Parathyroid adenoma (tissue), 2 donors: Measurements from ENCODE around the gene POLR1H.

Experiments used
- H2AFZ ChIP-seq: fragments of 300-600 bp; sonication (generic); one replicate; pipeline ENCODE4 v1.7.0; 2017; ENCODE audit warnings: antibody characterized with exemption, mild to moderate bottlenecking
- H3K27ac ChIP-seq: fragments of 300-600 bp; sonication (generic); one replicate; pipeline ENCODE4 v1.7.0; 2017
- H3K27me3 ChIP-seq: fragments of 300-600 bp; sonication (generic); one replicate; pipeline ENCODE4 v1.7.0; 2017; ENCODE audit warnings: low read length; ENCODE audit not compliant: control insufficient read depth, insufficient read depth
- H3K36me3 ChIP-seq: fragments of 300-600 bp; sonication (generic); one replicate; pipeline ENCODE4 v1.7.0; 2017; ENCODE audit warnings: low read length; ENCODE audit not compliant: control insufficient read depth, insufficient read depth
- H3K4me1 ChIP-seq: fragments of 300-600 bp; sonication (generic); one replicate; pipeline ENCODE4 v1.7.0; 2017; ENCODE audit warnings: control low read depth
- H3K4me2 ChIP-seq: fragments of 300-600 bp; sonication (generic); one replicate; pipeline ENCODE4 v1.7.0; 2017; ENCODE audit warnings: low read length
- H3K4me3 ChIP-seq: fragments of 300-600 bp; sonication (generic); one replicate; pipeline ENCODE4 v1.7.0; 2017; ENCODE audit warnings: low read depth, low read length
- H3K79me2 ChIP-seq: fragments of 300-600 bp; sonication (generic); one replicate; pipeline ENCODE4 v1.7.0; 2017; ENCODE audit warnings: control low read depth
- H3K9ac ChIP-seq: fragments of 300-600 bp; sonication (generic); one replicate; pipeline ENCODE4 v1.7.0; 2017; ENCODE audit warnings: mild to moderate bottlenecking
- H3K9me3 ChIP-seq: fragments of 300-600 bp; sonication (generic); one replicate; pipeline ENCODE4 v1.7.0; 2017; ENCODE audit warnings: low read length; ENCODE audit not compliant: control insufficient read depth
- CTCF ChIP-seq: fragments of 300-600 bp; sonication (generic); IDR thresholded peaks from one replicate; pipeline ENCODE4 v1.7.0; 2017; ENCODE audit warnings: antibody characterized with exemption, mild to moderate bottlenecking
- donor health status: primary hyperparathyroidism.

POLR1H gene

GRCh38 chr6:30091577-30092381, 30.7 kb downstream of the POLR1H start:
- TF ChIP-seq CTCF: no peak
- Histone ChIP-seq H2AFZ (no peak overlapping the region), H3K36me3 (no peaks in the 10 kb centered on the region), H3K9ac (no peak overlapping the region), H3K4me2 (no peak overlapping the region), H3K9me3 (no peaks in the 10 kb centered on the region), H3K4me1 (no peaks in the 10 kb centered on the region), H3K4me3 (no peak overlapping the region), H3K27me3 (no peaks in the 10 kb centered on the region), H3K27ac (no peak overlapping the region), H3K79me2 (no peaks in the 10 kb centered on the region)

- TF ChIP-seq CTCF: no peak
- Histone ChIP-seq H3K9ac (no peak overlapping the region), H3K79me2 (no peaks in the 10 kb centered on the region), H3K4me3 (no peak overlapping the region), H3K36me3 (no peaks in the 10 kb centered on the region), H3K9me3 (no peaks in the 10 kb centered on the region), H3K27ac (no peak overlapping the region), H2AFZ (no peak overlapping the region), H3K27me3 (no peaks in the 10 kb centered on the region), H3K4me1 (no peaks in the 10 kb centered on the region), H3K4me2 (no peak overlapping the region)
Observed at GRCh38 chr6:30092852-30093543, 31.9 kb downstream of the POLR1H start.

GRCh38 chr6:30093951-30094661, 33.0 kb downstream of the POLR1H start:
- no peak overlapping the region for H3K4me2 ChIP-seq
- no peaks in the 10 kb centered on the region for H3K36me3 ChIP-seq
- no peak overlapping the region for H2AFZ ChIP-seq
- H3K27ac ChIP-seq: no peak overlapping the region
- no peaks in the 10 kb centered on the region for H3K27me3 ChIP-seq
- no peak overlapping the region for H3K9ac ChIP-seq
- no peaks in the 10 kb centered on the region for H3K4me1 ChIP-seq
- no peak for TF ChIP-seq CTCF
- H3K79me2 ChIP-seq: no peaks in the 10 kb centered on the region
- no peaks in the 10 kb centered on the region for H3K9me3 ChIP-seq
- H3K4me3 ChIP-seq: no peak overlapping the region

GRCh38 chr6:30096829-30097228, 35.8 kb downstream of the POLR1H start:
- H3K9ac ChIP-seq: no peak overlapping the region
- no peaks in the 10 kb centered on the region for H3K36me3 ChIP-seq
- H3K4me1 ChIP-seq: peaks cover 2% of the 10 kb centered on the region
- H3K79me2 ChIP-seq: no peaks in the 10 kb centered on the region
- TF ChIP-seq CTCF: no peak
- H2AFZ ChIP-seq: no peak overlapping the region
- H3K27ac ChIP-seq: no peak overlapping the region
- no peaks in the 10 kb centered on the region for H3K9me3 ChIP-seq
- no peak overlapping the region for H3K4me3 ChIP-seq
- H3K27me3 ChIP-seq: no peaks in the 10 kb centered on the region
- no peak overlapping the region for H3K4me2 ChIP-seq
